Thoracic aorta (tissue), 2 donors: ENCODE results near the gene MED12L. TPM values are rescaled to one million over a fixed set of nuclear protein-coding genes. Genes with fewer than 3 reads are reported as not detected.

Source experiments
- ATAC-seq: fragments of 150-250 bp; one replicate; pipeline ENCODE4 v1.8.0; 2017; ENCODE audit warnings: low read depth; ENCODE audit not compliant: insufficient number of reproducible peaks, low FRiP score
- DNase-seq: peaks from one replicate; pipeline ENCODE4 v3.0.0-alpha.2; 2020; ENCODE audit warnings: low spot score
- H3K27ac ChIP-seq, 2 donors: fragments of 200-600 bp; sonication (generic); 1 replicate in 1 of 2; 2 replicates in 1 of 2; pipeline ENCODE4 v1.5.1; 2016; ENCODE audit warnings: mild to moderate bottlenecking in 2 of 2, moderate library complexity in 2 of 2
- H3K27me3 ChIP-seq: fragments of 200-600 bp; sonication (generic); replicated peaks from 2 replicates; pipeline ENCODE4 v1.6.0; 2016; ENCODE audit warnings: mild to moderate bottlenecking; ENCODE audit not compliant: insufficient read depth
- H3K36me3 ChIP-seq: fragments of 200-600 bp; sonication (generic); one replicate; pipeline ENCODE4 v1.5.1; 2016
- H3K4me1 ChIP-seq, 2 donors: fragments of 200-600 bp; sonication (generic); 1 replicate in 1 of 2; 2 replicates in 1 of 2; pipeline versions ENCODE4 v1.5.1 to v1.6.0; 2016; ENCODE audit warnings: low read depth in 2 of 2, mild to moderate bottlenecking in 1 of 2; ENCODE audit not compliant: control insufficient read depth in 1 of 2
- H3K4me3 ChIP-seq: fragments of 200-600 bp; sonication (generic); 2 replicates; pipeline ENCODE4 v1.5.1; 2016; ENCODE audit warnings: mild to moderate bottlenecking
- H3K9me3 ChIP-seq: fragments of 200-600 bp; sonication (generic); 2 replicates; pipeline ENCODE4 v1.5.1; 2016
- CTCF ChIP-seq: fragments of 200-600 bp; sonication (generic); IDR thresholded peaks from one replicate; pipeline ENCODE4 v1.5.1; 2019; ENCODE audit warnings: antibody characterized with exemption
- total RNA-seq, 2 donors: library from RNA; depleted of rRNA; stranded (reverse); fragments of >200 nt; gene quantifications; one replicate each; pipeline versions ENCODE4 v1.1.0 to v1.2.3, GENCODE V29; 2016

Gene MED12L
- total RNA-seq, 2 donors from 2014 or later = 0.27 to 2.0 TPM

GRCh38 chr3:151213151-151213550, 127.7 kb downstream of the MED12L start:
- no peaks in the 10 kb centered on the region for H3K27me3 ChIP-seq
- no peak overlapping the region for H3K4me3 ChIP-seq
- no peaks in the 10 kb centered on the region for H3K9me3 ChIP-seq
- DNase-seq = no peak
- H3K36me3 ChIP-seq = no peaks in the 10 kb centered on the region
- H3K27ac ChIP-seq = no peak overlapping the region
- no peak for ATAC-seq
- no peak for TF ChIP-seq CTCF
- peaks cover 11 to 14% of the 10 kb centered on the region in 2 donors for H3K4me1 ChIP-seq

- H3K4me3 ChIP-seq = no peak overlapping the region
- H3K27ac ChIP-seq = no peak overlapping the region
- H3K4me1 ChIP-seq = peaks cover 11 to 14% of the 10 kb centered on the region in 2 donors
- ATAC-seq = no peak
- no peak for DNase-seq
- no peak for TF ChIP-seq CTCF
- no peaks in the 10 kb centered on the region for H3K9me3 ChIP-seq
- no peaks in the 10 kb centered on the region for H3K36me3 ChIP-seq
- no peaks in the 10 kb centered on the region for H3K27me3 ChIP-seq
These were observed 128.4 kb downstream of the MED12L start for GRCh38 chr3:151213881-151214280.

GRCh38 chr3:151214459-151214858, 129.0 kb downstream of the MED12L start:
- Histone ChIP-seq H3K27me3 (no peaks in the 10 kb centered on the region), H3K27ac (no peak overlapping the region), H3K9me3 (no peaks in the 10 kb centered on the region), H3K36me3 (no peaks in the 10 kb centered on the region), H3K4me3 (no peak overlapping the region), H3K4me1 (peaks cover 11 to 14% of the 10 kb centered on the region in 2 donors)
- DNase-seq (no peak), ATAC-seq (no peak)
- TF ChIP-seq CTCF = no peak

GRCh38 chr3:151216641-151217607, 131.5 kb downstream of the MED12L start:
- no peak overlapping the region for H3K27ac ChIP-seq
- H3K9me3 ChIP-seq = no peaks in the 10 kb centered on the region
- ATAC-seq = no peak

More at GRCh38 chr3:151216641-151217607, 131.5 kb downstream of the MED12L start:
- no peak for TF ChIP-seq CTCF
- DNase-seq = no peak
- no peaks in the 10 kb centered on the region for H3K36me3 ChIP-seq
- H3K27me3 ChIP-seq = no peaks in the 10 kb centered on the region
- peaks cover 11 to 14% of the 10 kb centered on the region in 2 donors for H3K4me1 ChIP-seq
- no peak overlapping the region for H3K4me3 ChIP-seq
